Smooth muscle cell of the brain vasculature (primary cell): ENCODE data around the gene SLC24A5.

Experiments
- DNase-seq: peaks from one replicate; pipeline ENCODE4 v3.0.0-alpha.2; 2012; ENCODE audit warnings: low read depth, low spot score

The SLC24A5 gene

DNA sequence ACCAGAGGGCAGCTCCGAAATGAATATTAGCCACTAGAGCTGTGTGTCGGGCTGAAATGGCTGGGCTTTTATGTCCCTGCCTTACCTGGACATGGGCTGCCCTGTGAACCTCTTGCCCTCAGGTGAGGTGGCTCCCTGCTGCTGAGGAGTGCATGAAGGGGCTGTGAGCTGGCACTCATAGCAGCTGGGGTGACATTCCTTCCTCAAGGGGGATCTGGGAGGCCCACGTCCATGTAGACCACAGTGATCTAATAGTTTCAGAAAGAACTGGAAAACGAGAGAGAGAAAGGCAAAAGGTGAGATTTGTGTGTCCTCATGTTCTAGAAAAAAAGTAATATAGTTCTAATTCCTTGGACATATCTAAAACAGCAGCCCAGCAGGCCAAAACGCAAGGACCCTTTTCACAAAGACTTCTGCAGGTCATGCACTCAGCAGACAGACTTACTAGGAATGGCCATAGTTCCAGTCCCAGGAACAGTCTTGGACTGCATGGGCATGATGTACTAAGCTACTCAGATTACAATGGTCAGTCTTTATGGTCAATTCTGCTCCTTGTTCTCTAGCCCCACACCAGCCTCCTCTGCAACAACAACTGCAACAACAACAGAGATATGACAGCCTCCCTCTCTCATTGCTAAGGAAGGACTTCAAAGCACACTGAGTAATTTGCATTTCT is 10.8 kb upstream of the SLC24A5 start:
- no peak for DNase-seq

DNA sequence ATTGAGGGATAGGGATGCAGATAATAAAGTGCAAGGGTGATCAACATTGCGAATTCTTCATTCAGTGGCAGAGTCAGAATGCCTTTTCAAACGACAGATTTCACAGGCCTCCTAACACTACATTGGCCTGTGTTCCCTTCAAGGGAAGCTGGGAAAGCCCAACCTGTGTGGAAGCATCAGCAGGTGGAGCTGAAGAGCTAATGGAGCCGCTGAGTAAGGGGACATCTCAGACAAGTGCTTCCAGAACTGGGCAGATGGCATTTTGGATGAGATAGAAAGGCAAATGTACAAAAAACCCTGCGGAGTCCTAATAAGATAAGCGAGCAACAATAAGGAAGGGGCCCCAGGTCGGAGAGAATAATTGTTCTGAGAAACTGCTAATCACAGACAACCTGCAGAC is 8.5 kb upstream of the SLC24A5 start:
- no peak for DNase-seq

DNA sequence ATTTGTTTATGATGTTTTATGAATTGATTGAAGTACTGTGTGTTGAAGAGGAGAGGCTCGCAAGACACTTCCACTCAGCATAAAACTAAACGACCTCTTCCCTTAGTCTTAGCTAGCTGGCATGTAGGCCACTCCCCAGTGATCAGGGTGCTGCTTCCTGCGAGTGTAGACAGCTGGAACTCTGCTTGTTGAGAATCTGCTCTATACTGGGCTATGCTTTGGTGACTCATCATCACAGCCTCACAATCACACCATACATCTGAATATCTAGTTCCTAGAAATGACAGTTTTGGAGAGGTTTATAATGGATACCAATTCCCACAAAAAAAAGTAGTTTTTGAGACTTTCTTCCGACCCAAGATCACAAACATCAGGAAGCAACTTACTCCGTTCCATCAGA is 1.5 kb upstream of the SLC24A5 start:
- DNase-seq, result no peak

DNA sequence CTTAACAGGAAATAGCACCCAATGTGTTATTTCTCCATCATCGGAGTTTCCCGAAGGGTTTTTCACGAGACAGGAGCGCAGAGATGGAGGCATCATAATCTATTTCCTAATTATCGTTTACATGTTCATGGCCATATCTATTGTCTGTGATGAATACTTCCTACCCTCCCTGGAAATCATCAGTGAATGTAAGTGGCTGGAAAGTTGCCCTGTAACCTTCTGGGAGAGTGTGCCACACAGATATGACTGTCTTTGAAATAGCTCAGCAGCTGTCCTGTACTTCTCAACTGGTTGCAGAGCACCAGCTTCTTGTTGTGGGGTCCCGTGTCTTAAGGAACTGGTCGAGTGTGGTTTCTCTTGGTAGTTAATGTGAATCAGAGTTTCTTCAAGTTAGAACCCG is 1.1 kb downstream of the SLC24A5 start:
- DNase-seq, result no peak

DNA sequence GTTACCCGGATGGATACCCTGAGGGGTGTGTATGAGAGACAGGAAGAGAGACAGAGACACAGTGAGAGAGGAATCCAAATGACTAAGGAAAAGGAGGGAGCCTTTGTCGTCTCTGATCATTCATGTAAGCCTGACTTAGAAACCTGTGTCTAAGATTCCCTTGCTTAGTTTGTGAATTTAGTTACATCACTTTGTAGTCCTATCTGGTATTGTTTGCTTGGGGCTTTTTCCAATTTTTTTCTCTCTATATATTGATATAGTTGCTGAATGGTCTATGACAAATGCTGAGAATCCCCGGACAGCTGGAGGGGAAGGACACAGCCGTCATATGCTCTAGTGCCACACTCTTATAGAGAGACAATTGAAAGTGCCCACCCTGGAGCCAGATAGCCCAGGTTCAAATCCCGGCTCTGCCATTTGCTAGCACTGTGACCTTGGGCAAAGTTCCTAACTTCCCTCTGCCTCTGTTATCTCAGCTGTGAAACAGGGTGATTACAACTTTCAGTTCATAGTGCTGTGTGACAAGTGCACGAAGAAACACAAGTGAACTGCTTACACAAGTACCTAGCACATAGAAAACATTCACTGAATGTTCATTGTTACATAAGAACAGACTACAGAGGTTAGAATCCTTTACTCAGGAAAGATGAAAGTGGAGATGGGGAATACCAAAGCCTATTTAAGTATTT is 6.0 kb downstream of the SLC24A5 start:
- DNase-seq, result no peak

DNA sequence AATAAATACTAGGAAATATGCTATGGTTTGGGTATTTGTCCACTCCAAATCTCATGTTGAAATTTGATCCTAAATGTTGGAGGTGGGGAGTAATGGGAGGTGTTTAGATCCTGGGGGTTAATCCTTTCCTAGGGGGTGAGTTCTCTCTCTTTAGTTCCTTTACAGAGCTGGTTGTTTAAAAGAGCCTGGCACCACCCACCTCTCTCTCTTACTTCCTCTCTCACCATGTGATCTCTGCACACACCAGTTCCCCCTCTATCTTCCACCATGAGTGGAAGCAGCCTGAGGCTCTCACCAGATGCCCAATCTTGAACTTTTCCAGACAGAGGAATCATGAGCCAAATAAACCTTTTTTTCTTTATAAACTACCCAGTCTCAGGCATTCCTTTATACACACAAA is 10.5 kb downstream of the SLC24A5 start:
- DNase-seq, result no peak

DNA sequence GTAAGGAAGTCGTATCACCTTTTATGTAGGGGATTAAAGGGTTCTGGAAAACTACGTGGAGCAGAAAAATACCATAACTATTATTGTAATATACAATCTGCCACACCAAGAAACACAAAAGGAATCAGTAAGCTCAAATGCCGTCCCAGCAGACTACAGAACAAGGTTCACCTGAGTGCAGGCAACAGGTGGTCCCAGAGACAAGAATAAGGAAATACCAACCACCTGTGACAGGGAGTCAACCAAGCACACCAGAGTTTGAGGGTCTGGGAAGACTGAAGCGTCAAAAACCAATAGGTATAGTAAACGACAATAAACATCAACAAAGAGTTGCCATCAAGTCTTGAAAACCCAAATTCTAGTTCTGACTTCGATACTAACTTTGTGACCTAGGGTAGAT is 12.1 kb downstream of the SLC24A5 start:
- DNase-seq, result no peak

DNA sequence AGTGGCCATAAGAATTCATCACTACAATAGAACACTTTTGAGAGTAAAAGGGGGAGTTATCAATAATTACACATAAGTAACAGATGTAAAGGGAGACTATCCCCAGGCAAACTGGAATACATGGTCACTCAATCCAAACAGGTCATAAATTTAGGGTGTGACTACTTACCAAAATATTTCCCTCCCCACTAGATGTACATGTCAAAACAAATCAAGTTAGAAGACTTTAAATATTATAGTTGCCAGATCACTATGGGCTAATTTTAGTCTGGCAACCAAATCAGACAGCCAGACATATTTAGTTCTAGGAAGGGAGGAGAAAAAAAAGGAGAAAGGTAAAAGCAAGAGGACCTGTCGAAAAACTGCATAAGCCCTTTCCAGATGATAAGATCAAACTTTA is 23.1 kb downstream of the SLC24A5 start:
- no peak for DNase-seq

DNA sequence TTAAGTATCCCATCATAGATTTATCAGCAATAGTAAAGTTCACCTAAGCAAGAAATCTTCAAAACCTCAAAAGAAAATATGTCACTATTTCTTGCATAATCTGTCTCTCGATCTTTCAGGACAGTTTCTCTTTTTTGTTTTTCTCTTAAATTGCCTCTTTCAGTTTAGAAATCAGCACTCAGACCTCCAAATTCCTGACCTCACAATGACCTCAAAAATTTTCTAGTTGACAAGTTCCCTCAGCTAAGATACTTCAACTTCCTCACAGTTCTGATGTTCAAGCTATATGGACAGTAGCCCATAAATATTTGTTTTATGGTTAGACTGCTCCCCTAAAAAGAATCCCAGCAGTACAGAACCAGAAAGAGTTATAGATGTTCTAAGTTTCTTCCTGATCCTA is 24.1 kb downstream of the SLC24A5 start:
- DNase-seq, result no peak

DNA sequence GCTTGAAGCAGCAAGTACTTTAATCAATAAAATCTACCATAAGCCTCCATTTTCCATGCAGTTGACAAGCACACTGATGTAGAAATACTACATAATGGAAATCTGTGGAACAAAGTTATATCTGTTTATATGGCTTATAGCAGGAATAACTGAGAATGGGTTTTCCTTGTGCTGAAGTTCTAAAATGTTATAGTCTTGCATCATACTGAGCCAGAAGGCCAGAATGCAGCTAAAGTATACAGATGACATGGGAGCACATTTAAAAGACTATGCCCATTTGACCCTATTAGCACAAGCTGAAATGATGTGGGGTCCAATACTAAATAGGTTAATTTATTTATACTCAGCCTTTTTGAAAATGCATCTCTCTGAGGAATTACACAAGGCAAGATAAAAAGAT is 25.1 kb downstream of the SLC24A5 start:
- DNase-seq, result no peak

DNA sequence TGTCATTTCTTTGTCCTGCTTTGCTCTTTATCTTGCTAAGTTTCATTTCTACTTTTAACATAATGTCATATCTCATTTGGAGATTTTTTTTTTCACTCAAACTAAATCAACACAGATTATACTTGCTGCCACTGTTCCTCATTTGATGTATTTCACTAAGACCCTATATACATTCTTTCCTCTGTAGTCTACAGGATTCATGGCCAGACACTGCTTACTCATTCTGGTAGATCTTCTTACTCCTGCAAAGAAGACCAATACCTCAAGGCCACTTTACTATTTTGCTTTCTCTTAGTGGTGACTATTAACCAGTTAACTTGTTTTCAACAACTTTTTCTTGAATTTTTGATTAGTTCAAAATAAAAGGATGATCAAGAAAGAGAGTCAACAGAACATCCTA is 26.6 kb downstream of the SLC24A5 start:
- DNase-seq, result no peak

DNA sequence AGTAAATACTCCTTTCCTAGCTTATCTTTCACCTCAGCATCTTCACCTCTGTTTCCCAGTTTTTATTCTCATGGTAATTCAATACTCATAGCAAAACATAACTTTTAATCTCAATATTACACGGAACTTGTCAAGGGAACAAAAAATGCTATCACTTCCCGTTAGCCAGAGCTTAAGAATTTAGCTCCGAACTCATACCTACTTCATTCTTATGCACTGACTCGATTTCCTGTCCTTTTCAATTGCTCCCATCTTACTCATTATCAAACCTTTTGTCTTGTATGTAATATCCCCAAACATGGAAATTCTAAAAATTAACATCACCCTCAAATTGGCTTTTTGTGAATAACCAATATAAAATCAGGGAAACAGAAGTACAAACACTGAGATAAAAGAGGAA is 29.1 kb downstream of the SLC24A5 start:
- no peak for DNase-seq

DNA sequence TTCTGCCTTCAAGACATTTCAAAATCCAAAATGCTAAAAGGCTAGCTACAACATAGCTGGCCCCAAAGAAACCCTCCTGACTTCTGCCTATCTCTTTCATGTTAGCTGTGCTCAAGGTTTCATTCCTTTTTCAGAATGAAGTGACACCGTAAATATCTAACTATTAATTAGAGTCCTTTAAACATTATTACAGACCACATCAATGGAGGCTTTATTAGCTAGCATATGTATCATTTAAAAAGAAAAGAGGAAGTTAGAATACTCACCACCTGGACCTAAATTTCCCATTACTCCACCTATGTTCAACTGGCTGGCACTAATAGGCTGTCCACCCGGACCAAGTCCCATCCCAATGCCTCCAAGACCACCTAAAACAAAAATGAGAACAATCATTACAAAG is 32.7 kb downstream of the SLC24A5 start:
- DNase-seq, result no peak

DNA sequence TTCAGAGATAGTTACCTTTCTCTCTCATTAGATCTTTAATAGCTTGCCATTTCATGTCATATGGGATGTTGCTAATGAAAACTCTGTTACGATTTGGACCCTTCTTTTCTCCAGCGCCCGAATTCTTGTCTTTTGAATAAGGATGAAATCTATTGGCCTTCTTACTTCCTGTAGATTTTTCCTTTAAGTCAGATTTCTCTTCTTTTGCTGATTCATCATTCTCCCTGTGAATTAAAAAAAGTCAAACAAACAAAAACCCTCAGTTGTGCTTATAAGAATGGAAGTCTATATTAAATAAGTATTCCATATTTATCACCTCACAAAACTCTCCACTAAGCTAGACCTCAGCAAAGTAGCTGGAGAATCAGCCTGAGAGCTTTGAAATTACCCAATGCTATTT is 47.8 kb downstream of the SLC24A5 start:
- DNase-seq, result no peak

DNA sequence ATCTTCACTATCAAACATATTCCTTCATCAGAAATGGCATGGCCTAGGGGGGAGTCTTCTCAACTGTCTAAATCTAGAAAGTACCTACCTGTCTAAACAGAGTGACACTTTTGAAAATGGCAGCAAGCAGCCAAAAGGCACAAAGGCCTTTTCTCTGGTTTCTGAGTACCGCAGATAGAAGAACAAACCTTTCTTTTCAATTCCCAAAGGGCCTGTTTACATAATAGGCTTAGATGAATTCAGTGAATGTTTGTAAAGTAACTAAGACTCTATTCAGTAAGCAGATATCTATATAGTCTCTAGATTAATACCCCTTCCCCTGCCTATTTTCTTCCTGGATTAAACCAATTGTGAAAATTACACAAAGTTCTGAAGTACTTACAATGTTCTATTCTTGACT is 50.2 kb downstream of the SLC24A5 start:
- DNase-seq, result no peak

DNA sequence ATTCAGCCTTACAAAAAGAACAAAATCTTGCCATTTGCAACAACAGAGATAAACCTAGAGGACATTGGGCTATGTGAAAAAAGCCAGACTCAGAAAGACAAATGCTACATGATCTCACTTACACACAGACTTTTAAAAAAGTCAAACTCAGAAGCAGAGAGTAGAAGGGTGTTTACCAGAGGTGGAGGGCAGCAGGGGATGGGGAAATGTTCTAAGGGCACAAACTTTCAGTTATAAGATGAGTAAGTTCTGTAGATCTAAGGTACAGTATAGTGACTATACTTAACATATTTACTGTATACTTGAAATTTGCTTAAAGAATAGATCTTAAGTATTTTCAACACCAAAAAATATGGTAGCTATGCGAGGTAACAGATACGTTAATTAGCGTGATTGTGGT is 54.3 kb downstream of the SLC24A5 start:
- no peak for DNase-seq

DNA sequence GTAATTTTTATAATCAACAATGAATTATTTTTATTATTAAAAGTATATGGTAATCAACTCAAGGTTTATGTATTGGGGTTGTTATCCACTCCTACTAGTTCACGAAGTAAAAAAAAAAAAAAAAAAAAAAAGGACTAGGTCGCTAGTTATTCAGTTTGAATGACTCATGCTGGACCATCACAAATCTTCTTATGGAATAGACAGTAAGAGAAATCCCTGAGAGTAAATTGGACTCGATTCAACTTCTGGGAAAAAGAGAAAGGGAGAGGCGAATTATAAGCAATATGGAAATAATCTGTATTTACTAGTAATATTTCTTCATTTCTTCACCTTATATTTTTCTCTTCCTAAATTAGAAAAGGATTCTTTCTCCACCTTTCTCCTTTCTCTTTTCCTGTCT is 55.3 kb downstream of the SLC24A5 start:
- DNase-seq, result no peak

DNA sequence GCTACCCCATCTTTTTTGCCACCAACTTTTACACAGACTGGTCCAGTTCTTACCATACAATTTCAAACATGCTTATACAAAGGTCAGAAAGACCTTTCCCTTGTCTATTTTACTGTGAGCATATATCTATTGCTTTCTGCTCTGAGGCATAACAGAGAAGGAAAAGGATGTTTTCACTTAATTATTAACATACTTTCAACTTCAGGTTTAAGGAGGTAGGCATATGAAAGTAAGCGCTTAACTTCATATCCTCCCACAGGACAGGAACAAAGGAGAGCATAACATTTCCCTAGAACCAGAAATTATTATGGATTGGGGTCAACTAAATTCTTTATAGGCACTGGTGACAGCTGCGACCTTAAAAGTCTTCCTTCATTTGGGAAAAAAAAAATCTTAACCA is 56.2 kb downstream of the SLC24A5 start:
- DNase-seq, result no peak

DNA sequence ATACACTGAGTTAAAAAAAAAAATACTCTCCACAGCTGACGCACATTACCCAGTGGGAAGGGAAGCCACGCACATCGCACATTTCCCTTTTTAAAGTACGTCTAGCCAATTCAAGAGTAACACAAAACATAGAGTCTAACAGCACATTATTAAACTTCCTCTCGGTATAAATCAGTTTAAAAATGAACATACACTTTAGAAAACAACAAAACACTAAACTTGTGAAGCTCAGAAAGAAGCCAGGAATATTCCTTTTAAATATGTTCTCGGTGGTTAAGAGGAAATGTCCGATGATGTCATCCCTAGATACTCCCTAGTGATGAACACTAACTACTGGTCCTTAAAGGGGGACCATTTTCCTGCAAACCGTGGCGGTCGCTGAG is 56.6 kb downstream of the SLC24A5 start:
- no peak for DNase-seq

DNA sequence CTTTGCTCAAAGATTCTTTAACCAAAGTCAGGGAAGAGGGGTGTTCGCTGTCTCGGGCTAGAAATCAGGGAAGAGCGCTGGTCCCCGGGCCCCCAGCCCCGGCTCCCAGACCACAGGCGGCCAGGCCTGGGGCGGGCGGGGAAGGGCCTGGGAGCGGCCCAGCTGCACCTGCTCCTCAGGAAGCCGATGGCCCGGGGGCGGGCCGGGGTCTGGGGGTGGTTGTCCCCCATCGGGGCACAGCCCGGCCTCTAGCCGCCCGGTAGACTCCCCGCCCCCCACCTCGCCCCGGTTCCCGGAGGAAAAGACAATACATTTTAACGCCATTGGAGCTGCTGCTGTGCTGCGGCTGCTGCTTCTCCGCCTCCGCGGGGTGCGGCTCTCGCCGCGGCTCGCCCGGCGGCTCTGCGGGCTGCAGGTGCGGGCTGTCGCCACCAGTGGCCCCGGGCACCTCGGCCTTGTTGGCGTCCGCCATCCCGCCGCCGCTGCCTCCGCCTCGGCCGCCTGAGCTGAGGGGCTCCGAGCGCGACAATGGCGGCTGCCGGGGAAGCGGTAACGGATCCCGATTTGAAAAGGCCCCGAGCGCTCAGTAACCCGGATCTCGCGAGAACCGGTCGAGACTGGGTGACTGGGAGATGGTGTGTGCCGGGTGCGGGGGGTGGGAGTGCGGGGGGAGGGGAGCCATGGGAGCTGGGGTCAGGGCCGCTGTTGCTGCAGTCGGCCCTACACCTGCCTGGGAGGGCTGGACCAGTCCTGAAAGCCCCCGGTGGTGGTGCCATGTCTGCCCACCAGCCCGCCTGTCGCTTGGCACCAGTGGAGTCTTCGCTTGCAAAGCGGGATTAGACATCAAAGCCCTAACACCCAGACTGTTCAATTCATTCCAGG is 57.2 kb downstream of the SLC24A5 start, which contains the start of gene MYEF2:
MYEF2 (minus strand) TSS at position 530 of the 882 bp plus-strand sequence; CDS start at position 472, 58 bp downstream.
- DNase-seq, result no peak

DNA sequence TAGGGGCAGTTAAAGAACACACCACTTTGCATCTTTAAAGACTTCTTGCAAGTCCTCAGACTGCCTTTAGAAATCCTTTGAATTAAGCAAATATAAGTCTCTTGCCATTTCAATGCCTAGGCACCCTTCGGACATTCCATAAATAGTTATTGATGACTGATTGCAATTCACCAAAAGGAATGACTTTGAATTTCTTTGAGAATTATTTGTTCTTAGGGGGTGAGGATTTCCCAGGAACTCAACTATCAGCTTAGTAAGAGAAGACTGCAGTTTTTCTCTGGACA is 57.8 kb downstream of the SLC24A5 start:
- no peak for DNase-seq

DNA sequence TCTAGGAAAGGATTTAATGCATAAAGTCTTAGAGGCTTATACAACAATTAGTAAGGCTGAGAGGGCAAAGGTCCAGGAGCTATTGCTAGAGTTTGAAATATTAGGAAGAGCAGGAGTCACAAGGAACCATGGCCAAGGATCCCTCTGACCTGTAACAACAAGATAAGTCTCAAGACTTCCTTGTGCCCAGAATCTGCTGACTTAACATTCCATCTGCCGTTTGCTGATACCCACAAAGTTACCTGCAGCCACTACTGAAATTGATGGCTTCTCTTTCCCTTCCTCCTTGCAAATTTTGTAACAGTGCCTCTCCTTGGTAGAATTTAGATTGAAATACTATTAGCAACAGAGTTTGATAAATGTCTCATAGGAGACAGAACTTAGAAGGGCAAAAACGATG is 62.0 kb downstream of the SLC24A5 start:
- DNase-seq, result no peak

DNA sequence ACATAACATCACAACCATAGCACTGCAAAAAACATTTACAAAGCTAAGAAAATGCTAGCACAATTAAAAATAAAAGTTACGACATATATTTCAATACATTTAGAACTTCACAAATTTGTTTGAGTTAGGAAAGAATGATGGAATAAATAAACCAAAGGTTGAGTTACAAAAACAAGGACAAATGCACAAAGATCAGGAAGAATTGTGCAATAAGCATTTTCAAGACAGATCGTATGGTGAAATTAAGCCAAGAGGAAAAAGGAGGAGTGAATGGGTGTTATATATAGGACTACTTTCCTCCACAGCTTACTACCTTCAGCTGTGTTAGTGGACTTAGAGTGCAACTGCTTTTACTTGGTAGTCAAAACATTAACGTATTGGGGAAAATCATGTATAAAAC is 64.7 kb downstream of the SLC24A5 start:
- DNase-seq, result no peak
